HG03025 (cell line): ENCODE measurements around the gene EPB41L1.

ENCODE experiments used
- ATAC-seq: cut with Tn5 transposase; IDR thresholded peaks from one replicate; pipeline ENCODE4 v1.9.1; 2021; ENCODE audit warnings: mild to moderate bottlenecking, moderate library complexity; ENCODE audit not compliant: unreplicated experiment, low FRiP score

EPB41L1 gene

GRCh38 chr20:36253036-36253435 lies 98.5 kb downstream of the EPB41L1 start:
- no peak for ATAC-seq

GRCh38 chr20:36254076-36254475 lies 99.5 kb downstream of the EPB41L1 start:
- ATAC-seq, result no peak

GRCh38 chr20:36255445-36255844 lies 100.9 kb downstream of the EPB41L1 start:
- no peak for ATAC-seq

- no peak for ATAC-seq
These were observed 104.9 kb downstream of the EPB41L1 start for GRCh38 chr20:36259177-36260061.

GRCh38 chr20:36260316-36260715 lies 105.8 kb downstream of the EPB41L1 start:
- no peak for ATAC-seq

- ATAC-seq, result no peak
These were observed 107.0 kb downstream of the EPB41L1 start for GRCh38 chr20:36261389-36262105.

GRCh38 chr20:36262440-36262839 lies 107.9 kb downstream of the EPB41L1 start:
- no peak for ATAC-seq

- no peak for ATAC-seq
These were observed 110.1 kb downstream of the EPB41L1 start for GRCh38 chr20:36264426-36265246.

- no peak for ATAC-seq
These were observed 111.6 kb downstream of the EPB41L1 start for GRCh38 chr20:36266189-36266588.

- ATAC-seq, result no peak
These were observed 113.3 kb downstream of the EPB41L1 start for GRCh38 chr20:36267605-36268381.

- no peak for ATAC-seq
These were observed 114.2 kb downstream of the EPB41L1 start for GRCh38 chr20:36268440-36269342.

- no peak for ATAC-seq
These were observed 115.0 kb downstream of the EPB41L1 start for GRCh38 chr20:36269507-36269906.

GRCh38 chr20:36270744-36271638 lies 116.5 kb downstream of the EPB41L1 start:
- no peak for ATAC-seq

GRCh38 chr20:36271639-36272546 lies 117.4 kb downstream of the EPB41L1 start:
- ATAC-seq, result no peak

GRCh38 chr20:36272547-36273220 lies 118.1 kb downstream of the EPB41L1 start:
- no peak for ATAC-seq

- no peak for ATAC-seq
These were observed 119.1 kb downstream of the EPB41L1 start for GRCh38 chr20:36273414-36274180.
